GM21576 (cell line): ENCODE data around the gene HYLS1.

ENCODE experiments used
- ATAC-seq: cut with Tn5 transposase; IDR thresholded peaks from one replicate; pipeline ENCODE4 v1.9.1; 2021; ENCODE audit warnings: mild to moderate bottlenecking, moderate library complexity; ENCODE audit not compliant: unreplicated experiment

The HYLS1 gene

DNA sequence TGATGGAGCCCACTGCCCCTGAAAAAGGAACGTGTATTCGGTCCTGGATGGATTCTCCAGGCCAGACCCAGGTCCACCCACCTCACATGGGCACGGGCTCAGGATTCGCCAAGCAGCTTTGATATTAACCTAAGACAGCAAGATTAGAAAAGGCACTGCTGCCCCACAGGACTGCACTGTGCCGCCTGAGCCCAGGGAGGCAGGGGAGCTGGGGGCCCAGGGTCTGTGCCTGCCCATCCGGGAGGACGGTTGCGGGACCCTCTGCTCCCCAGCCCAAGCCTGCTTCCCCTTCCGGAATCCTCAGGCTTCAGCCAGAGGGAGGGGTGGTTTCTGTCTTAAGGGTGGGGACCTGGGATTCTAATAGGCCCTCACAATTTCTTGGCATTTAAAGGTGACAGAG is 44.8 kb downstream of the HYLS1 start:
- no peak for ATAC-seq

DNA sequence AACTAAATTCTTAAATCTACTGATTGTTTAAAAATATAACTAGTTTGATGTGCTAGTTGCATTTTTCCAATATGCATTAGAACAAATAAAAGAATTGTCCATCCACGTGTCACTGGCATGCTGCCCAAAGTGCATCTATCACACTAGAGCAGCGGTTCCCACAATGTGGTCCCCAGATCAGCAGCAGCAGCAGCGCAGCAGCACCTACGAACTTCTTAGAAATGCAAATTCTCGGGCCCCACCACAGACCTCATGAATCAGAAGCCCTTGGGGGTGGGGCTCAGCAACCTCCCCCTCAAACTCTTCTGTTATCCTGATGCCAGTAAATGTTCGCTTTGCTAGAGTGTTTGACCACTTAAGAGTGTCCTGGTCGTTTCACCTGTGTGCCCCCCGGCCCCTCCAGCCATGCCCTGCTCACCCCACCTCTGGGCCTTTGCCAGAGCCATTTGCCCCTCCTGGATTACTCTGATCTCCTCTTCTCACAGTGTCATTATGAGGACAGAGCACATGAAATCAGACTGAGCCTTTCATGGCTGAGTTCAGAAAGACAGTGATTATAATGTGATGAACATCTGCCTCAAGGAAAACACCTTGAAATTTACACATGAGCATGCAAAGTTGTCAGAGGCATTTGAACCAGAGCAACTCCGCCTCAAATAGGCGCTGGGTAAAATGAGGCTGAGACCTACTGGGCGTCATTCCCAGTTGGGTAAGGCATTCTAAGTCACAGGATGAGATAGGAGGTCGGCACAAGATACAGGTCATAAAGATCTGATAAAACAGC is 45.8 kb downstream of the HYLS1 start:
- ATAC-seq: no peak

DNA sequence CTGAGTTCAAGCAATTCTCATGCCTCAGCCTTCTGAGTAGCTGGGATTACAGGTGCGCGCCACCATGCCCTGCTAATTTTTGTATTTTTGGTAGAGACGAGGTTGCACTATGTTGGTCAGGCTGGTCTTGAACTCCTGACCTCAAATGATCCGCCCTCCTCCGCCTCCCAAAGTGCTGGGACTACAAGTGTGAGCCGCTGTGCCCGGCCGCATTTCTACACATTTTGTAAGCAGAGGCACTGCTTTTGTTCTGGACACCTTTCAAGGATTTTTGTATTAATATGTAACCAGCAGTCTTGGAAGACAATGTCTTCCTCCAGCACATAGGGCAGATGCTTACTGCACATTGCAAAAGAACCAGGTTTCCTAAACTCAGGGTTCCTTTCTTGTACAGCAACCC is 47.0 kb downstream of the HYLS1 start:
- no peak for ATAC-seq

DNA sequence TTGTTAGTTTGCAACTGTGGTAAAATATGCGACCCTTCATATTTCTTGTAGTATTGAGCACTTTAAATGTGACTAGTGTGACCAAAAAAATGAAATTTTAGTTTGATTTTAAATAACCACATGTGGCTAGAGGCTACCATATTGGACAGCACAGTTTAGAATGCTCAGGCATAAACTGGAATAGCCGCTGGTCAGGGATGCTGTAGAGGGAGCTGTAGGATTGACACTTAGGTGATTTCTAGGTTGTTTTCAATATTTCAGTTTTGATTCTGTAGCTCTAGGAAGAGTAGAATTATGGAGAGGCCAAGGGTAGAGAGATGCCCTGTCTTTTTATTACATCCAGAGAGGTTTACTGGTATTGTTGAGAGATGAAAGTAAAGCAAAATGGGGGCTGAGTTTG is 47.6 kb downstream of the HYLS1 start:
- no peak for ATAC-seq

DNA sequence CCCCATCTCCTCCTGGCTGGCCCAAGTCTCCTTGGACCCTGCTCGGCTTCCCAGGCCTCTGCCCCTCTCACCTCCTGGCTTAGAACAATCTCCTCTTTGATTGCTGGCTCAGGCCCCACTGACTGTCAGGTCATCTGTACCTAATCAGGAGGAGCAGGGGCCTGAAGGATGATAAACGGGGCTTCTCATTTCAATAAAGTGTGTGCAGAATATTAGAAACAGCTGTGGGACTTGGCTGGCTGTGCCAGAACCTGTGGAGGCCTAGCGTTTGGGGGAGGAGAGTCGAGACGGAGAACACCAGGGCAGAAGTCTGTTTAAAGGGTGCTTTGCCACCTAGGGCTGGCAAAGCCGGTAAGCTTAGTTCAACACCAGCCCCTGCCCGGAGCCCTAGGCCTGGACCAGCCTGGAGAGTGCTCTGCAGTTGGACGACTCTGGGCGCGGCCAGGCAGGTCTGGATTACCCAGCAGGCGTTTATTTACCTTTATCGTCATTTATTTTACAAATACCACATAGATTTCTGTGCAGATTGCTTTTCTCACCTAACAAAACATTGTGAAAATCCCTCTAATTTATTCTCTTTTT is 48.2 kb downstream of the HYLS1 start:
- no peak for ATAC-seq

DNA sequence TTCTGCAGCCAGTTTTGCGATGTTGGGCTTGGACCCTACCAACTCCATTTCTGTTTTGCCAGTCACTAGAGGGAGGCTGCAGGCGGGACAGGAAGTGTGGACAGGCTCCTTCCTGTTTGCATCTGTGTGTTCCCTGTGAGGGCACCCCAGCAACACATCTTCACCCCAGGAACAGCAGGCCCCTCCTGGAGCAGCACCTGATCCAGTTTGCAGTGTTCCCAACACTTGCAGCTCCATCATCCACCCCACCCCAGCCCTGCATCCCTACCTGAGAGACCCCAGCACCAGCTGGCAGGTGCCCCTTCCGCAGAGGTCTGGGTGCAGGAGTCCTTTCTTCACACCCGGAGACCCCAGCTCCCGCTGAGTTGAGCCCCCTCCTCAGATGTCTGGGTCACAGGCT is 51.0 kb downstream of the HYLS1 start:
- no peak for ATAC-seq

DNA sequence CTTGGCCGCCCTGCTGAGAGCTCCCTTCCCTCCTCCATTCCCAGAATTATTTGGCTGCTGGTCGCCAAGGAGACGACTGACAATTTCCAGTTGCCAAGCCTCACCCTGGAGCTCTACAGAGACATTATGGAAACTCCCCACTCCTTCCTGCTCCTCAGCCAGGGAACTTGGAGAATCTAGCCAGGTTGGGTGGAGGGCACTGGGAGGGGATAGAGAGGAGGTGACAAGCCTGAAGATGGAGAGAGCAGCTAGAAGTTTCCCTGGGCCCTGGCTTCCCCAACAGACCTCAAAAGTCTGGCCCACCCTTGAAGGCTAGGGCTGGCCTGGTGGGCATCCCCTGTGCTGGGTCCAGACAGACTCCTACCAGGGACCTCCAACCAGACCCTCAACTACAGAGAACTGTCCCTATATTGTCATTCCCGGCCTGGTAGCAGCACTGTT is 51.6 kb downstream of the HYLS1 start:
- no peak for ATAC-seq

DNA sequence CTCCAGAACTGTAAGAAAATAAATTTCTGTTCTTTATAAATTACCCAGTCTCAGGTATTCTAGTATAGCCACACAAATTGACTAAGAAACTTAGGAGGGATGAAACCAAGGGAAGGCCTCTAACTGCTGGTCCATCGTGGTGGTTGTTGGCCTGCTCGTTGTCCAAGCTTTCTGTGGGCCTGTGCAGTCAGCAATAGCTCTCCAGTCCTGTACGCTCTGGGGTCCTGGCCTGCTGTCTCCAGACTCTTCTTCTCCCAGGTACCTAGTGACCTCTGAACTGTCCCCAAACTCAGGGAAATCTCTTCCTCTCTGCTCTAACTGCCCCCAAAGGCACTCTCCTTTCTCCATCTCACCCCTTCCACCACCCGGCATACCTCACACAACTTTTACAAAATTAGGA is 52.7 kb downstream of the HYLS1 start:
- ATAC-seq: no peak

DNA sequence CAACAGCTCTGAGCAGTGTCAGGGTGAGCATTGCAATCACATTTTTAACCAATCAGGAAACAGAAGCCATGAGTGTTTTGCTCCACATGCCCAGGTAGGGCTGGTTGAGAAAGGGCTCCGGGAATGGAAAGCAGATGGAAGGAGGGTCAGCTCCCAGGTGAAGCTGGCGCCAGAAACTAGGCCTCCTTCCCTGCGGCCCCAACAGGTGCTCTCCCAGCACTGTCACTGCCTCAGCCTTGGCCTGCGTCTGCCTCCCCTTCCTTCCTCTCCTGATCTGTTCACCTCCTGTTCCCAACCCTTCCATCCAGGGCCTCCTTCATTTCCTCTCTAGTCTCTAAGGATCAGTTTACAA is 53.8 kb downstream of the HYLS1 start:
- ATAC-seq: no peak

DNA sequence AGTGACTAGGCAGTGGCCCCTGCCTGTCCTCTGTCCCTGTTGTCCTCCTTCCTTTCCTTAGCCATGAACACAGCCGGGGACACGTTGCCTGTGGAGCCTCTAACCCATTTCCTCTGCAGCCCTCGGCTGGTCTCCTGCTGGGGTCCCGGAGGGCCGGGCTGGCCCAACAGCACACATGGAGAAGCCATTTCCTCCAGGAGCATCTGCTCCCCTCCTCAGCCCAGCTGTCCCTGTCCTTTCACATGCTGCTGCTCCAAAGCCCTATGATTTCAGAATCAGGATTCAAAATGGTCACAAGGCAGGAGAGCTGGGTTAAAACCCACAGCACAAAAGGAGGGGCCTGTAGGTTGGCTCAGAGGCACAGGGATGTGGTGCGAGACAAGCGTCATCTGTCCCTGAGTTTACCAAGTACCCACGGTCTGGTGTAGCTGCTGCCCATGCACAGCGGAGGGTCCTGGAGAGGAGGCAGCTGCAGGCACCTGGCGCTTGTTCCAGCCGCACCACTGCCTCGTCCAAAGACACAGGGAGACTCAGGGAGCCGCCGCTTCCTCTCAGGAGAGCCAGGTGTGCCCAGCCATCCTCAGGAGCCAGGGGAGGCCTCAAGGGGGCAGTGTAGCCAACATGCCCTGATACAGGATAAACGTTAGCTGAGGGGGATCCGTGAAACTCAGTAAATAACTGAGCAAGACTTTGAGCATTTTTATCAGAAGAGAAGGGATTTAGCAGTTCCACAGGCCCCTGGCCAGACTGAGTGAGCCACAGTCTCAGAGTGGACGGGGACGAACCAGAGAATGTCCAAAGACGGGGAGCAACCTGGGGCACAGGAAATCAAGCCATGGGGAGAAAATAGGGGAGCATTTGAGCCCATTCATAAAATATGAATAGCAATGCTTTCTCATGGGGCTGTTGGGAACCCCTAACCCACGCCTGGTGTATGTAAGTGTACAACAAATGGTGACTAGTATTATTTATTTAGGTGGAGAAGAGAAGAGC is 54.4 kb downstream of the HYLS1 start:
- ATAC-seq: no peak

DNA sequence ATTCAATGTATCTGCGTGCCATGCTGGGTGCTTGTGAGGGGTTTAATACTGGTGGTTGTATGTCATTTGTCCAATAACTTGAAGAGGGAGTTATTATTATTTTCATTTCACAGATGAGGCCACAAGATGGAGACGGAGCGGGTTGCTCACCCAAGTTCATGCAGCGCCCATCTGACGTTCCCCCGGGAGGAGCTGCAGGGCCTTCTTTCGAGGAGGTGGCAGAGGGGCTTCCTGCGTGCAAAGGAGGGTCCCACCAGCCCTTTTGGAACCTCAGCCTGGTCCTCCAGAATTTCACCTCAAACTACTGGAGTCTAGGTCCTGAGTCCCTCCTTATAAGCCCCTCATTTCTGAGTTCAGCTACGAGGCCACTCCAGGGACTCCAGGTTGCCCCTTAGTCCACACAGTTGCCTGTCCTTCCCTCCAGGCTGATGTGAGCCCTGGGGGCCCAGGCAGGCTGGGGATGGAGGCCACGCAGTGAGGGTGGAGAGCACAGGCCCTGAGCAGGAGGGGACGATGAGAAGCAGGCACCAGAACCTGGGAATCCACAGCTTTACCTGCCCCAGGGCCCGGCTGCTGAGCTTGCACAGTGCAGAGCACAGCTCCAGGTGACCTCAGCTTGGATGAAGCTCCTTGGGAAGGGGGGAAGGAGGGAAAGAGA is 55.4 kb downstream of the HYLS1 start:
- ATAC-seq: no peak

DNA sequence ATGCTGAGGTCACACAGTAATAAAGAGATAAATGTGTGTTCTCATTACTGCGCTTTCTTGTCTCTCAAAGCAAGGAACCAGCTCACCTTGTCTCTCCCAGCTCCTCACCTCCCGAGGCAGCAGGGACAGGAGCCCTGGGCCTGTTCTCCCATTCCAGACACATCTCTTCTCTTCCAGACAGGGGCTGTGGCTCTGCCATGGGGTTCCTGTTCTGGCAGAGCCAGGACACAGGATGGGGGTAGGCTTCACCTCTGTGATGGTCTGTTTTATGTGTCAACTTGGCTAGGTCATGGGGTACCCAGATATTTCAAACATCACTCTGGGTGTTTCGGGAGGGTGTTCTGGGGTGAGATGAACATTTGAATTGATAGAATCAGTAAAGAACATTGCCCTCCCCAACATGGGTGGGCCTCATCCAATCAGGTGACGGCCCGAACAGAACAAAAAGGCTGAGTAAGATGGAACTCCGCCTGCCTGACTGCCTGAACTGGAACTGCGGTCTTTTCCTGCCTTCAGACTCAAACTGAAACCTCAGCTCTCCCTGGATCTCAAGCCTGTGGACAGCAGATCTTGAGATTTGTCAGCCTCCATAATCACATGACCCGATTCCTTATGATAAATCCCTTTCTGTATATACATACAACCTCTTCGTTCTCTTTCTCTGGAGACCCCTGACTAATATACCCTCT is 56.3 kb downstream of the HYLS1 start:
- no peak for ATAC-seq

DNA sequence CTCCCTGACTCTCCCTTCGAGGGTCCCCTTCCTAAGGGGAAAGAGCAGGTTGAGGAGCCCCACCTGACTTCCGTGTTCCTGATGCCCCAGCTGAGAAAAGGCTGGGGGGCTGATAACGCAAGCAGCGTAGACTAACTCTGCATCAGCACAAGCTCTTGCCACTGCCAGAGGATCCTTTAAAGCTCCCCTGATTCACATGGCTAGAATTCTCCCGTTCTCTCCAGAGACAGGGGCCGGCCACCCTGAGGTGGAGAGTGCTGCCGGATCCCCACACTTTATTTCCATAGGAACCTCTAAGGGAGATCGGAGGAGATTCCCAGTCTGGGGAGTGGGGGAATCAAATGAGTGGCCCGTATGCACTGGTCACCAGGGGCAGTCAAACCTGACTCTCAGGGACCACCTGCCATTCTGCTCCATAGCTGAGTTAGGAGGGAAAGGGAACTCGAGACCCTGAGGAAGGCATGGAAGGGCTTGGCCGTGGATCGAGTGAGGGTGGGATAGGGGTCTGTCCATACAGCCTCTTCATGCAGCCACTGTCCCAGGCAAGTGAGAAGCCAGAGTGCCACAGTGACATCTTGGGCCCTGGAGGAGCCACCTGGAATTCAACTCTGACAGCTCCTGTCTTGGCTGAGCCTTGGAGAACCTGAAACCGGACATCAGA is 57.0 kb downstream of the HYLS1 start:
- ATAC-seq: no peak

DNA sequence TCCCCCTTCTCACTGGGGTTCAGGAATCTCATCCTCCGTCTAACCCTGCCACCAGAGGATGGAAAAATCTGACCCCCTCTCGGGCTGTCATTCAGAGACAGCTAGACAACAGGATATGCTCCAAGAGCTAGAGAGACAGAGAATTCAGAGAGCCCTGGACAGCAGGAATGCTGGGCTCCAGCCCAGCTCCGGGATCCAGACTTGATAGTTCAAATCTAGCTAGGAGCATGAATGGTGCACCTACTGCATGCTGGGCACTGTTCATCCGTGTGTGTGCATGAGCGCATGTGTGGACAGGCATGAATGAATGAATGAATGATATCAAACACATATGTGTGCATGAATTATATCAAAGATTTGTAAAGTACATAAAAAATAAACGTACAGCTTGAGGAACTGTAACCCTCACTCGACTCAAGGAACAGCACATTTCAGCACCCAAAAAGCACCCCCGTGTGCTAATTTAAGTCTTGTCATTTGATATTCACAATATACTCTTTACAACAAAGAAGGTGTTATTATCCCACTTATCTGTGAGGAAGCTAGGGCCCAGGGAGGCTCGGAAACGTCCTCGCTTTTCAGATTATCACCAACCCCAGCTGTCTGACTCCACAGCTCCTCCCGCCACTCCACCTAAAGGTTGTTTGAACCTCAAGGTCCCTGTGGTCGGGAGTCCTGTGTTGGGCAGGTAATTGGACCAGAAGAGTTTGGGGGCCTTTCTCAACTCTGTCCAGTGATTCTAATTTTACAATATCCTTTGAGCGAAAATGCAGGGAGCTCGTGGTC is 57.7 kb downstream of the HYLS1 start:
- ATAC-seq: no peak

DNA sequence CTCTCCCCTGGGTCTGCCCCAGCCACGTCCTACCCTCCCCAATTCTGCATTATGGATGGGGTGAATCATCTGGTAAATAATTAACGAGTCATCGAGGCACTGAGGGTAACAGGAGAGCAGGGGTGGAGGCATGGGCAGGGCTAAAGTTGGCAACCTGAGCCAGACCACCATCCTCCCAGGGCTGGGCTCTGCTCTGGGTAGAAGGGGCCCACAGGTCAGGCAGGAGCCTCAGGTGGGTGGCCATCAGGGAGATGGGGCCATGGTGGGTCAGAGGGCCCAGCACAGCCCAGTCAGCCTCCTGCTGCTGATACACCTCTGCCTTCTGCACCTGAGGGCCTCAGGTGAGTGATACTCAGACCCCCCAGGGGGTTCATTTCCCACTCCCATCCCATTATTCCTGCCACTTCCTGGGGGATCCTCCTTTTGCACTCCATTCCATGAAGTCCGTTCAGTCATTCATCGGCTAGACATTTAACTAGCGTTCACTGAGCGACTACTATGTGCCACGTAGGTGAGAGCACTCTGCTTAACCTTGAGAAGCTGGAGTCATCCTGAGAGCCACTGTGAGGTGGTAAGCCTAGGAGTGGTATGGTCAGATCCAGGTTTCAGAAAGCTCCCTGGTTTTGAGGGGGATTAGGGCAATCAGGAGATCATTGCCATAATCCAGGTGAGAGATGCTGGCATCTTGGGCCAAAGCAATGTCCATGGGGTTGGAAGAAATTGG is 58.5 kb downstream of the HYLS1 start, which contains the start of gene VSIG10L2:
Gene VSIG10L2, plus strand, starts transcription at position 248 of the 724 bp plus-strand sequence. Its CDS starts 12 bp downstream, at position 260.
- ATAC-seq: no peak

DNA sequence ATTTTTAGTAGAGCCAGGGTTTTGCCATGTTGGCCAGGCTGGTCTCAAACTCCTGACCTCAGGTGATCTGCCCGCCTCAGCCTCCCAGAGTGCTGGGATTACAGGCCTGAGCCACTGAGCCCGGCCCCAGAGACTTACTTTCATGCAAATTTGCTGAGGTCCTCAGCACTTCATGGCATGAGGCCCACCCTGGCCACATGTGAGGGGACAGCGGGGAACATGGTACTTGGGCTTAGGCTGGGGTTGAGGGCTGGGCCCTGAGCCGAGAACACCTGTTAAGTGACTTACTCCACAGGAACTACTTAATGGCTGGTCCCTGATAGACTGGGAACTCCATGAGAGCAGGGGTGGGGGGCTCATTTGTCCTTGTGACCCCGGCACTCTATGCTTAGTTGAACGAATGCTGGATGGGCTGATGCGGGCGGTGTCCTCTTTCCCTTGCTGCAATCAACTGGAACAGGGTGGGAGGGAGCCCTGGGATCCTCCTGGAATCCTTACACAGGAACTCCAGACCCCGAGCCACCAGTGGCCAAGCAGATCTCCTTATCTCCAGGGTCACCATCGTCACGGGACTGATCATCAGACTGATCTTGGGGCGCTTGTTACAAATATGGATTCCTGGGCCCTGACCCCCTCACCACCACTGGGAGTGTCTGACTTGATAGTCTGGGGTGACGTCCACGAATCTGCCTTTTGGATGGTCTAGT is 59.4 kb downstream of the HYLS1 start:
- no peak for ATAC-seq

DNA sequence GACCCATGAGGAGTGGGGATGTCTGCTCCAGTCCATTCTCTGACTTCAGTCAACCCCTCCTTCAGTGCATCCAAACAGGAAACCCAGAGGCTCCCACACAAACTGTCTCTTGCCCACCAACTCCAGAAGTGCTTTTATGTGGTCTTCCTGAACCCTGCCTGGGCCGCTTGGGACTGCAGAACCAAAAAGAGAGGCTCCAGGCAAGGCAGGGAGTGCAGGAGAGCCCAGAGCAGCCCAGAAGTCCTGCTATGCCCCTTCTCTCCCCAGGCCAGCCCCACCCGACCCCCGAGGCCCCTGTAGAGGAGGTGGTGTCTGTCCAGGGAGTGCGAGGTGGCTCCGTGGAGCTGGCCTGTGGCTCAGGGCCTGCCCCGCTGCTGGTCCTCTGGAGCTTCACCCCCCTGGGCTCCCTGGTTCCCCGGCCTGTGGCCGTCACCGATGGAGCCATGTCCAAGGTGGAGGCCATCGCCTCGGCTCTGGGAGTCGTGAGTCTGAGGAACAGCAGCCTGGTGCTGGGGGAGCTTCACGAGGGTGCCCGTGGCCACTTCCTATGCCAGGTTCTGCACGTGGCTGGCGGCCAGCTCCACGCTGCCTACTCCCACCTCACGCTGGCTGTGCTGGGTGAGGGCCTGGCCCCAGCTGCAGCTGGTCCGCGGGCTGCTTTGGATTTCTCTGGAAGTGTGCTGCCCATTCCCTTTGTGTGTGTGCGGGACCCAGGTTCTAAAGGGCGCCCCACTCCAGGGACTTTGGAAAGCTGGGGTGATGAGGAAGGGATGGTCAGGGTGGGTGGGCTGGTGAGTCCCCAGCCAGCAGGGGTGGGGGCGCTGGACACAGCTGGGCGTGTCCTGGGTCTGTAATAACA is 60.2 kb downstream of the HYLS1 start:
- no peak for ATAC-seq
